NCI-H345 treated with DMSO at 0.1 percent for 48 hours (cell line): ENCODE data around the gene ANTXR1.

Source experiments
- DNase-seq: peaks from one replicate; lab custom pipeline; 2025; ENCODE audit not compliant: unreplicated experiment; lab: John Stamatoyannopoulos, UW

Gene ANTXR1

GRCh38 chr2:69131983-69132675 lies 119.2 kb downstream of the ANTXR1 start:
- no peak for DNase-seq

GRCh38 chr2:69132960-69133590 lies 120.1 kb downstream of the ANTXR1 start:
- no peak for DNase-seq

GRCh38 chr2:69133898-69134297 lies 120.9 kb downstream of the ANTXR1 start:
- DNase-seq = no peak

- DNase-seq = no peak
Measured at GRCh38 chr2:69134306-69134945, 121.4 kb downstream of the ANTXR1 start.

GRCh38 chr2:69138247-69138772 lies 125.3 kb downstream of the ANTXR1 start:
- DNase-seq = no peak

- no peak for DNase-seq
Measured at GRCh38 chr2:69138793-69139459, 125.9 kb downstream of the ANTXR1 start.

GRCh38 chr2:69139778-69140670 lies 127.0 kb downstream of the ANTXR1 start:
- no peak for DNase-seq

GRCh38 chr2:69141061-69141460 lies 128.1 kb downstream of the ANTXR1 start:
- DNase-seq = no peak

- DNase-seq = no peak
Measured at GRCh38 chr2:69143748-69144360, 130.9 kb downstream of the ANTXR1 start.

GRCh38 chr2:69145204-69145603 lies 132.2 kb downstream of the ANTXR1 start:
- DNase-seq = no peak

GRCh38 chr2:69147841-69148533 lies 135.0 kb downstream of the ANTXR1 start:
- no peak for DNase-seq

- no peak for DNase-seq
Measured at GRCh38 chr2:69149631-69150215, 136.7 kb downstream of the ANTXR1 start.

- DNase-seq = no peak
Measured at GRCh38 chr2:69151931-69152330, 139.0 kb downstream of the ANTXR1 start.

GRCh38 chr2:69152847-69153583 lies 140.0 kb downstream of the ANTXR1 start:
- DNase-seq = no peak

GRCh38 chr2:69154106-69154505 lies 141.1 kb downstream of the ANTXR1 start:
- DNase-seq = no peak

- DNase-seq = no peak
Measured at GRCh38 chr2:69156624-69157023, 143.6 kb downstream of the ANTXR1 start.

GRCh38 chr2:69157441-69157840 lies 144.5 kb downstream of the ANTXR1 start:
- DNase-seq = no peak

- DNase-seq = no peak
Measured at GRCh38 chr2:69159986-69160385, 147.0 kb downstream of the ANTXR1 start.
